Measurements from ENCODE around the gene AHDC1.

AHDC1 gene

GRCh38 chr1:27527223-27527889 lies 76.6 kb downstream of the AHDC1 start:
- DNase-seq, result peak; percentile 58

GRCh38 chr1:27526569-27527222 lies 77.2 kb downstream of the AHDC1 start:
- DNase-seq, result no peak

- DNase-seq, result peak; percentile 51
Observed at GRCh38 chr1:27525296-27526272, 78.4 kb downstream of the AHDC1 start.

GRCh38 chr1:27523337-27524020 lies 80.5 kb downstream of the AHDC1 start:
- DNase-seq, result no peak

- peak; percentile 75 for DNase-seq
Observed at GRCh38 chr1:27522432-27523336, 81.3 kb downstream of the AHDC1 start.

GRCh38 chr1:27521861-27522431 lies 82.0 kb downstream of the AHDC1 start:
- DNase-seq, result no peak

- peak; percentile 64 for DNase-seq
Observed at GRCh38 chr1:27521336-27521831, 82.6 kb downstream of the AHDC1 start.

- DNase-seq, result no peak
Observed at GRCh38 chr1:27520651-27521050, 83.3 kb downstream of the AHDC1 start.

- DNase-seq, result no peak
Observed at GRCh38 chr1:27519331-27520258, 84.3 kb downstream of the AHDC1 start.

- no peak for DNase-seq
Observed at GRCh38 chr1:27518808-27519207, 85.1 kb downstream of the AHDC1 start.

GRCh38 chr1:27517907-27518718 lies 85.8 kb downstream of the AHDC1 start:
- DNase-seq, result no peak

- DNase-seq, result no peak
Observed at GRCh38 chr1:27517301-27517700, 86.6 kb downstream of the AHDC1 start.

- no peak for DNase-seq
Observed at GRCh38 chr1:27515626-27516025, 88.3 kb downstream of the AHDC1 start.

- no peak for DNase-seq
Observed at GRCh38 chr1:27513958-27514357, 90.0 kb downstream of the AHDC1 start.

GRCh38 chr1:27513528-27513927 lies 90.4 kb downstream of the AHDC1 start:
- no peak for DNase-seq

- no peak for DNase-seq
Observed at GRCh38 chr1:27509127-27510080, 94.5 kb downstream of the AHDC1 start.

- no peak for DNase-seq
Observed at GRCh38 chr1:27507960-27508665, 95.8 kb downstream of the AHDC1 start.

All from activated T-cell treated with anti-CD3 and anti-CD28 coated beads, Interleukin-2, amount 50 U/mL, for 1 hour (primary cell).